Midbrain (tissue), 1 donor: ENCODE measurements around the gene MYOM1.
"Not testable (repeated sequence)": the region's sequence is repeated elsewhere in the genome, so short reads cannot be mapped to it uniquely, and the experiment has no call there.

Source experiments
- DNase-seq: peaks from one replicate; lab custom pipeline; 2025; lab: John Stamatoyannopoulos, UW

MYOM1 gene

GRCh38 chr18:3058328-3059191, 161.2 kb downstream of the MYOM1 start:
- DNase-seq = no peak

DNA sequence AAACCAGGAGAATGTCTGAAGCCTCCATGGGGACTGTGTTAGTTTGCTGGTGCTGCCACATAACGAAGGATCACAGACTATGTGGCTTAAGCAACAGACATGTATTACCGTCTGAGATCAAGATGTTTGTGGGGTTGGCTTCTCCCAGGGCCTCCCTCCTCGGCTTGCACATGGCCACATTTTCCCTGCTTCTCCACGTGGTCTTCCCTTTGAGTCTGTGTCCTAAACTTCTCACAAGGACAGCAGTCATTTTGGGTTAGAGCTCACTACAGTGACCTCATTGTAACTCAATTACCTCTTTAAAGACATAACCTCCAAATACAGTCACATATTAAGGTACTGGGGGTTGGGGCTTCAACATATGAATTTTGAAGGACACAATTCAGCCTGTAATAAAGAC, 162.2 kb downstream of the MYOM1 start:
- no peak for DNase-seq

- DNase-seq = no peak
Measured at GRCh38 chr18:3056311-3056710, 163.5 kb downstream of the MYOM1 start.

GRCh38 chr18:3055816-3056215, 164.0 kb downstream of the MYOM1 start:
- DNase-seq = no peak

GRCh38 chr18:3055186-3055728, 164.5 kb downstream of the MYOM1 start:
- no peak for DNase-seq

- DNase-seq = no peak
Measured at GRCh38 chr18:3054780-3055179, 165.0 kb downstream of the MYOM1 start.

DNA sequence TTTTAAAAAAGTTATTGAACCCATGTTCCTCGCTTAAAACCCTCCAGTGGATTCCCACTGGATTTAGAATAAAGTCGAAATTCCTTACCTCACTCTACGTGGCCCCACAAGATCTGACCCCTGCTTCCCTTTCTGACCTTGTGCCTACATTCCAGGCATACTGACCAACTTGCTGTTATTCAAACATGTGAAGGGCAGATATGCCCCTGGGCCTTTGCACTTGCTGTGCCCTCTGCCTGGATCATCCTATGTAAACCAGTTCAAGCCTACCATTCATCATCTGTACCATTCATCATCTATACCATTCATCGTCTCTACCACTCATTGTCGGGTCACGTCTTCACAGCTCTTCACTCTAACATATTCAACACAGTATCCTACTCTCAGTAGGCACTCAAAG, 165.6 kb downstream of the MYOM1 start:
- no peak for DNase-seq

DNA sequence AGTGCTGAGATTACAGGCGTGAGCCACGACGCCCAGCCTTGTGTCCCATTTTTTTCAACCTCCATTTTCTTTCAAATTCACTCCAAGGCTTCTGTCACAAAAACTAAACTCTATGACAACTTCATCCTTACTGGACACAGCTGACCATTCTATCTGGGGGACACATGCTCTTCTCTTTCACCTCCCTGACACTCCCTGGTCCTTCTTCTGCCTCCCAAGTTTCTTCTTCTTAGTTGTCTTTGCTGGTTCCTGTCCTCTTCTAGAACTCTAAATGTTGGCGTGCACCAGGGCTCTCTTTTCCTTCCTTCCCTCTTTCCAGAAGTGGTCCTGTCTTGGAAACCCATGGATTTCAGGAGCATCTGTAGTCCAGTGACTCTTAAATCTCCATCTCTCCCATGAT, 166.7 kb downstream of the MYOM1 start:
- DNase-seq = no peak

DNA sequence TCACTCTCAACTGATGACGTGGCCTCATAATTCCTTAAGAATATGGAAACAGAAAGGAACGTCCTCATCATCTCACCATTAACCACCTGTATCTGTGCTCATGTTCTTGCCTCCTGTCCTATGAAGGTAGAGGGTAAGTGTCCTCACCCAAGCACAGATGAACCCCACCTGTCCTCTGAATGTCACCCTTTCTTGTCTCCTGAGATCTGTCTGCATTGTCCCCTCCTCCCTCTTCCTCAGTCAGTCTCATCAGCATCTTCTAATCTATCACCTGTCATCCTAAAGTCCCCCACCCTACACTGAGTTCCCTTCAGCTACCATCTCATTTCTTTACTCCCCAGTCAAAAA, 167.4 kb downstream of the MYOM1 start:
- no peak for DNase-seq

GRCh38 chr18:3051718-3052410, 167.9 kb downstream of the MYOM1 start:
- no peak for DNase-seq

GRCh38 chr18:3049897-3050454, 169.8 kb downstream of the MYOM1 start:
- not testable (repeated sequence) for DNase-seq

DNA sequence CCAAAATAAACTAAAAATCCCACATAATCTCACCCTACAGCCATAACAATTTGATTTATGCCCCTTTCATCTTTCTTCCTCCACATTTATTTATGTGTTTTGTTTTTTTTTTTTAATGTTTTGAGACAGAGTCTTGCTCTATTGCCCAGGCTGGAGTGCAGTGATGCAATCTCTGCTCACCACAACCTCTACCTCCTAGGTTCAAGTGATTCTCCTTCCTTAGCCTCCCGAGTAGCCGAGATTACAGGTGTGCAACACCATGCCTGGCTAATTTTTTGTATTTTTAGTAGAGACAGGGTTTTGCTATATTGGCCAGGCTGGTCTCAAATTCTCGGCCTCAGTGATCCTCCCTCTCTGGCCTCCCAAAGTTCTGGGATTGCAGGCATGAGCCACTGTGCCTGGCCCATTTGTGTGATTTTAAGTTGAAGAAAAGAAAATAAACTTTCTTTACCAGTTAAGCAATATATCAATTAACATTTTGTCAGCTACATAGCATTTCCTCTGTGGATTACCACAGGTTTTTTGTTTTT, 170.9 kb downstream of the MYOM1 start:
- no peak for DNase-seq

DNA sequence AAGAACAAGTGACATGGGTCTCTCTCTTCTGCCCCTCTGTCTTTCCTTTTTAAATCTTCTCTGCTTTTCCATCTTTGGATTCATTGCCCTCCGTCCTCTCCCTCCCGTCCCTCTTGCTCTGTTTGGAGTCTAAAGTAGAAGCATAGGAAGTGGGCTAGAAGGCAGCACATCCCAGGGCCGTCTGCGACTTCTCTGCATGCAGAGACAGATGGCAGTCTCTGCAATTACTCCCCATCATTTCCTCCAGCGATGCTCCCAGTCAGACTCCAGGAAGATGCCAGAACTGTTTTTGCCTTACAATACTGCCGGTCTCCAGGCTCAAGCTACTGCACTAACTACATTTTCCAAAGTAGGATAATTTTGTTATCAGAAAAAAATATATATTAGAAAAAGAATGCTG, 171.6 kb downstream of the MYOM1 start:
- DNase-seq = no peak

GRCh38 chr18:3046216-3046808, 173.5 kb downstream of the MYOM1 start:
- DNase-seq = no peak

GRCh38 chr18:3044931-3045698, 174.7 kb downstream of the MYOM1 start:
- DNase-seq = no peak

DNA sequence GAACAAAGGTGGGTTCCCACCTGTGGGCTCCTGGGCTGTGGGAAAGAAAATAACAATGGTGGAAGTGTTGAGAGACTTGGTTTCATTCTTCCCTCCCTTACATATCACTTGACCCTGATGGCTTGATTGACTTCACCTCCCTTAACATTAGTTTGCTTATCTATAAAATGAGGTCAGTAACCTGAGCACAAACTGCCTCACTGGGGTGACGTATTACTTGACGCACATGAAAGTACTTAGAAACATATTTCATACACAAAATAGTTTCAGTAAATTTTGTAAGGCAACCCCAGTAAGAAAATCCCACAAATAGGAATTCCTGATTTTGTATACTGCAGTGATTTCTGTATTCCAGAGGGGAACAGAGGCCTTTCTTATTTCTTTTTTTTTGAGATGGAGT, 177.4 kb downstream of the MYOM1 start:
- no peak for DNase-seq

- DNase-seq = no peak
Measured at GRCh38 chr18:3041843-3042242, 177.9 kb downstream of the MYOM1 start.

DNA sequence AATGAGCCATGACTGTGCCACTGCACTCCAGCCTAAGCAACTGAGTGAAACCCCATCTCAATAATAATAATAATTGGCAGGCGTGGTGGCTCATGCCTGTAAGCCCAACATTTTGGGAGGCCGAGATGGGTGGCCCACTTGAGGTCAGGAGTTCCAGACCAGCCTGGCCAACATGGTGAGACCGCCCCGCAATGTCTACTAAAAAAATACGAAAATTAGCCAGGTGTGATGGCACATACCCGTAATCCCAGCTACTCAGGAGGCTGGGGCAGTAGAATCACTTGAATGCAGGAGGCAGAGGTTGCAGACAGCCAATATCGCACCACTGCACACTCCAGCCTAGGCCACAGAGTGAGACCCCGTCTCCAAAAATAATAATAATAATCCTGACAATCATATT, 178.9 kb downstream of the MYOM1 start:
- no peak for DNase-seq

GRCh38 chr18:3040173-3040572, 179.6 kb downstream of the MYOM1 start:
- no peak for DNase-seq

DNA sequence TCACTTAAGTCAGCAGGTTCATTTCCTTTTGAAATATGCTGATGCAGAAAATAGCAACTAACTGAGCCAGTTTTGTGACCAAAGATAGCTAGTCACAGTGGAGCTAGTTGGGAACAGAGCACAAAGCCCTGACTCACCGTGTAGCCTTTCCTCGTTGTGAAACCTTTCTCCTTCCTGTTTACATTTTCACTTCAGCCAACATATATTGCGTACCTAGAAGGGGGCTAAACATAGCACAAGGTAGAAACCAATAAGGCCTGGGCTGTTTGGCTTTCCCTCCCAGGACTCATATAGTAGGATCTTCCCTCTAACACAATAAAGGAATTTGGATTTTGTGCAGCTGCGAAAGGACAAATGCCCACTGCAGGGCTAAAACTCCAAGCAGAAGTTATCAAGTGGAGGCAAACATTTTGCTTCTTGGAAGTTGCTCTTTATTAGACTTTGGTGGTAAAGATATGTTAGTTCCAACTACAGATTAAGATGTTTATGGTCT, 182.3 kb downstream of the MYOM1 start:
- no peak for DNase-seq

- no peak for DNase-seq
Measured at GRCh38 chr18:3036108-3036507, 183.7 kb downstream of the MYOM1 start.
